HEK293T (cell line): Measurements from ENCODE around the gene OR51E2.

Experiments
- ARNT ChIP-seq: fragments of 450-650 bp; IDR thresholded peaks from 2 replicates; pipeline ENCODE4 v1.6.1; 2017; ENCODE audit warnings: mild to moderate bottlenecking
- ELF4 ChIP-seq: fragments of 450-650 bp; IDR thresholded peaks from 2 replicates; pipeline ENCODE4 v1.6.1; 2017; ENCODE audit warnings: antibody characterized with exemption
- FOXK2 ChIP-seq: fragments of 450-650 bp; IDR thresholded peaks from 2 replicates; pipeline ENCODE4 v1.6.1; 2016; ENCODE audit warnings: mild to moderate bottlenecking
- HDGF ChIP-seq: fragments of 450-650 bp; IDR thresholded peaks from 2 replicates; pipeline ENCODE4 v1.6.1; 2017; ENCODE audit warnings: antibody characterized with exemption, borderline replicate concordance
- LEF1 ChIP-seq: fragments of 450-650 bp; IDR thresholded peaks from 2 replicates; pipeline ENCODE4 v1.6.1; 2017; ENCODE audit warnings: mild to moderate bottlenecking, borderline replicate concordance
- SUZ12 ChIP-seq: fragments of 450-650 bp; IDR thresholded peaks from 2 replicates; pipeline ENCODE4 v1.6.1; 2016; ENCODE audit warnings: mild to moderate bottlenecking
- TARDBP ChIP-seq: fragments of 450-650 bp; IDR thresholded peaks from 2 replicates; pipeline ENCODE4 v1.6.1; 2016
- ZNF384 ChIP-seq: fragments of 450-650 bp; IDR thresholded peaks from 2 replicates; pipeline ENCODE4 v1.6.1; 2016

GRCh38 chr11:4665424-4665823 is 32.2 kb downstream of the OR51E2 start:
- TF ChIP-seq ARNT (no peak), SUZ12 (no peak), ZNF384 (no peak), LEF1 (no peak), ELF4 (no peak), FOXK2 (no peak), HDGF (no peak), TARDBP (no peak)
